Activated CD8-positive, alpha-beta T cell treated with anti-CD3 and anti-CD28 coated beads for 36 hours (primary cell): ENCODE results near the gene NEDD4. TPM values are rescaled to one million over a fixed set of nuclear protein-coding genes. Genes with fewer than 3 reads are reported as not detected.
"Not testable (repeated sequence)": the region's sequence is repeated elsewhere in the genome, so short reads cannot be mapped to it uniquely, and the experiment has no call there.

Experiments
- ATAC-seq: fragments of 200-7000 bp; cut with Tn5 transposase; one replicate; pipeline ENCODE4 v1.10.0; 2021; ENCODE audit warnings: mild to moderate bottlenecking, moderate library complexity
- CTCF ChIA-PET: fragments of 350-600 bp; sonication (Branson Sonifier 250); formaldehyde crosslinking; loops from one replicate; lab custom pipeline; 2021; ENCODE audit warnings: antibody characterized with exemption; lab: Charles Lee
- POLR2A ChIA-PET: fragments of 350-600 bp; sonication (Branson Sonifier 250); formaldehyde crosslinking; loops from one replicate; lab custom pipeline; 2021; ENCODE audit warnings: antibody characterized with exemption; lab: Charles Lee
- DNase-seq: peaks from one replicate; pipeline ENCODE4 v3.0.0-alpha.2; 2020
- H3K27ac Mint-ChIP-seq: one replicate; pipeline ENCODE4 v1.8.0; 2021; ENCODE audit warnings: mild to moderate bottlenecking, mixed read lengths
- H3K27me3 Mint-ChIP-seq: one replicate; pipeline ENCODE4 v1.8.0; 2021; ENCODE audit warnings: mixed read lengths
- H3K36me3 Mint-ChIP-seq: one replicate; pipeline ENCODE4 v1.8.0; 2021; ENCODE audit warnings: low read depth, mixed read lengths
- H3K4me1 Mint-ChIP-seq: one replicate; pipeline ENCODE4 v1.8.0; 2021; ENCODE audit warnings: low read depth, mixed read lengths
- H3K4me3 Mint-ChIP-seq: one replicate; pipeline ENCODE4 v1.8.0; 2021; ENCODE audit warnings: mild to moderate bottlenecking, moderate library complexity, mixed read lengths
- H3K9me3 Mint-ChIP-seq: one replicate; pipeline ENCODE4 v1.8.0; 2021; ENCODE audit warnings: mixed read lengths
- CTCF ChIP-seq: fragments of 200-600 bp; IDR thresholded peaks from one replicate; pipeline ENCODE4 v1.8.0; 2022; ENCODE audit warnings: antibody characterized with exemption, mild to moderate bottlenecking
- intact Hi-C: fragments of 100-400 bp; cut with micrococcal nuclease; formaldehyde crosslinking; loops from one replicate; pipeline ENCODE4 v1.10.0; 2022
- total RNA-seq, 2 experiments: library from RNA; stranded (reverse); gene quantifications; one replicate each; pipeline ENCODE4 v1.2.3, GENCODE V29; 2021

Gene NEDD4
- total RNA-seq, 2 experiments from 2014 or later: 10.4 to 11.8 TPM

GRCh38 chr15:55868707-55869106 lies 124.7 kb downstream of the NEDD4 start:
- no peak overlapping the region for H3K27ac Mint-ChIP-seq
- TF ChIP-seq CTCF: no peak
- ChIA-PET CTCF (interaction anchor here (0.8 kb wide), 1 partner anchor 23 kb away, joined by 3 read pairs; no protein-coding TSS in a partner anchor), POLR2A (no interaction called here)
- H3K4me1 Mint-ChIP-seq: no peaks in the 10 kb centered on the region
- H3K9me3 Mint-ChIP-seq: no peaks in the 10 kb centered on the region
- no peaks in the 10 kb centered on the region for H3K36me3 Mint-ChIP-seq
- no peak for DNase-seq
- no peak for ATAC-seq
- no peak overlapping the region for H3K4me3 Mint-ChIP-seq
- H3K27me3 Mint-ChIP-seq: no peaks in the 10 kb centered on the region
- intact Hi-C loops: no loop called here

- H3K36me3 Mint-ChIP-seq, ATAC-seq, intact Hi-C loops, H3K4me1 Mint-ChIP-seq, H3K9me3 Mint-ChIP-seq, H3K4me3 Mint-ChIP-seq, POLR2A ChIA-PET, H3K27me3 Mint-ChIP-seq, H3K27ac Mint-ChIP-seq, DNase-seq: not testable (repeated sequence)
- CTCF ChIA-PET: interaction anchor here (0.8 kb wide), 1 partner anchor 23 kb away, joined by 3 read pairs; no protein-coding TSS in a partner anchor
Observed at GRCh38 chr15:55868291-55868690, 125.1 kb downstream of the NEDD4 start.

GRCh38 chr15:55863911-55864310 lies 129.5 kb downstream of the NEDD4 start:
- H3K27ac Mint-ChIP-seq: no peak overlapping the region
- intact Hi-C loops: no loop called here
- POLR2A ChIA-PET: no interaction called here
- no peaks in the 10 kb centered on the region for H3K9me3 Mint-ChIP-seq
- DNase-seq: no peak
- peaks cover 3% of the 10 kb centered on the region for H3K36me3 Mint-ChIP-seq
- H3K4me3 Mint-ChIP-seq: no peak overlapping the region
- no peak for ATAC-seq
- no peaks in the 10 kb centered on the region for H3K4me1 Mint-ChIP-seq
- H3K27me3 Mint-ChIP-seq: no peaks in the 10 kb centered on the region
- CTCF ChIA-PET: no interaction called here
- TF ChIP-seq CTCF: no peak

- intact Hi-C loops: no loop called here
- Mint-ChIP-seq H3K27ac (no peak overlapping the region), H3K27me3 (no peaks in the 10 kb centered on the region), H3K9me3 (no peaks in the 10 kb centered on the region), H3K36me3 (peaks cover 8% of the 10 kb centered on the region), H3K4me1 (no peaks in the 10 kb centered on the region), H3K4me3 (no peak overlapping the region)
- ATAC-seq (no peak), DNase-seq (no peak)
- ChIA-PET POLR2A (no interaction called here), CTCF (no interaction called here)
- no peak for TF ChIP-seq CTCF
Observed at GRCh38 chr15:55861115-55861514, 132.3 kb downstream of the NEDD4 start.

GRCh38 chr15:55860468-55860867 lies 132.9 kb downstream of the NEDD4 start:
- H3K4me3 Mint-ChIP-seq: no peak overlapping the region
- H3K36me3 Mint-ChIP-seq: peaks cover 8% of the 10 kb centered on the region
- no peak for ATAC-seq
- TF ChIP-seq CTCF: no peak
- H3K4me1 Mint-ChIP-seq: no peaks in the 10 kb centered on the region
- intact Hi-C loops: no loop called here
- no peak overlapping the region for H3K27ac Mint-ChIP-seq
- CTCF ChIA-PET: no interaction called here
- H3K9me3 Mint-ChIP-seq: no peaks in the 10 kb centered on the region
- DNase-seq: no peak
- POLR2A ChIA-PET: no interaction called here
- H3K27me3 Mint-ChIP-seq: no peaks in the 10 kb centered on the region

GRCh38 chr15:55859681-55860080 lies 133.7 kb downstream of the NEDD4 start:
- Mint-ChIP-seq H3K36me3 (peaks cover 8% of the 10 kb centered on the region), H3K27ac (no peak overlapping the region), H3K4me3 (no peak overlapping the region), H3K4me1 (no peaks in the 10 kb centered on the region), H3K27me3 (no peaks in the 10 kb centered on the region), H3K9me3 (no peaks in the 10 kb centered on the region)
- DNase-seq (no peak), ATAC-seq (no peak)
- TF ChIP-seq CTCF: no peak
- intact Hi-C loops: no loop called here
- POLR2A ChIA-PET: no interaction called here
- CTCF ChIA-PET: no interaction called here
